Neural cell (in vitro differentiated cells): Measurements from ENCODE around the gene SYT1. TPM values are rescaled to one million over a fixed set of nuclear protein-coding genes. Genes with fewer than 3 reads are reported as not detected.

Experiments used
- H2AFZ ChIP-seq: fragments of 200-600, 300-800 bp; sonication (generic), shearing (Covaris generic); 2 replicates; pipeline ENCODE4 v1.6.0; 2014; ENCODE audit warnings: low read depth, mild to moderate bottlenecking, antibody characterized with exemption, low read length, moderate library complexity
- H3F3A ChIP-seq: fragments of 200-600 bp; shearing (Covaris generic); 2 replicates; pipeline ENCODE4 v1.6.1; 2016; ENCODE audit warnings: mild to moderate bottlenecking, moderate library complexity, mixed read lengths, antibody characterized with exemption, low read length; ENCODE audit not compliant: insufficient read depth, poor library complexity, severe bottlenecking
- H3K27ac ChIP-seq: fragments of 200-600, 300-800 bp; sonication (generic), shearing (Covaris generic); 2 replicates; pipeline ENCODE4 v1.5.1; 2014; ENCODE audit warnings: mild to moderate bottlenecking, low read length, moderate library complexity
- H3K27me3 ChIP-seq: fragments of 300-800, 200-600 bp; sonication (generic), shearing (Covaris generic); 2 replicates; pipeline ENCODE4 v1.6.0; 2014; ENCODE audit warnings: mild to moderate bottlenecking, low read depth, low read length, moderate library complexity; ENCODE audit not compliant: insufficient read depth
- H3K36me3 ChIP-seq: fragments of 300-800, 200-600 bp; sonication (generic), shearing (Covaris generic); 2 replicates; pipeline ENCODE4 v1.5.1; 2014; ENCODE audit warnings: mild to moderate bottlenecking, antibody characterized with exemption, low read length, moderate library complexity; ENCODE audit not compliant: insufficient read depth
- H3K4me2 ChIP-seq: fragments of 300-800, 200-600 bp; sonication (generic), shearing (Covaris generic); 2 replicates; pipeline ENCODE4 v1.6.0; 2014; ENCODE audit warnings: mild to moderate bottlenecking, low read length
- H3K4me3 ChIP-seq: fragments of 300-800, 200-600 bp; sonication (generic), shearing (Covaris generic); 2 replicates; pipeline ENCODE4 v1.5.1; 2014; ENCODE audit warnings: mild to moderate bottlenecking, low read length, moderate library complexity
- H3K79me2 ChIP-seq: fragments of 200-600 bp; shearing (Covaris generic); replicated peaks from 2 replicates; pipeline ENCODE4 v1.6.0; 2014; ENCODE audit warnings: mild to moderate bottlenecking, low read length, moderate library complexity; ENCODE audit not compliant: insufficient read depth
- H3K9ac ChIP-seq: fragments of 300-800, 200-600 bp; sonication (generic), shearing (Covaris generic); 2 replicates; pipeline ENCODE4 v1.6.1; 2016; ENCODE audit warnings: mild to moderate bottlenecking, low read length, mixed read lengths
- H3K9me2 ChIP-seq: fragments of 200-600 bp; shearing (Covaris generic); 2 replicates; pipeline ENCODE4 v1.6.1; 2016; ENCODE audit warnings: mild to moderate bottlenecking, low read length, mixed read lengths; ENCODE audit not compliant: insufficient read depth
- H3K9me3 ChIP-seq: fragments of 200-600, 300-800 bp; sonication (generic), shearing (Covaris generic); 2 replicates; pipeline ENCODE4 v1.6.1; 2016; ENCODE audit warnings: mild to moderate bottlenecking, mixed run types, low read length, moderate library complexity, mixed read lengths
- H4K20me1 ChIP-seq: fragments of 200-600 bp; shearing (Covaris generic); 2 replicates; pipeline ENCODE4 v1.6.1; 2016; ENCODE audit warnings: mild to moderate bottlenecking, mixed run types; ENCODE audit not compliant: insufficient read depth
- CTCF ChIP-seq: fragments of 450-650 bp; IDR thresholded peaks from 2 replicates; pipeline ENCODE4 v1.5.1; 2014; ENCODE audit warnings: antibody characterized with exemption, mild to moderate bottlenecking, moderate library complexity; ENCODE audit not compliant: poor library complexity, severe bottlenecking
- EP300 ChIP-seq: fragments of 450-650 bp; conservative IDR thresholded peaks from 2 replicates; pipeline ENCODE4 v1.6.1; 2014; ENCODE audit warnings: antibody characterized with exemption, mild to moderate bottlenecking, moderate library complexity; ENCODE audit not compliant: poor library complexity, severe bottlenecking
- EZH2 ChIP-seq: fragments of 200-600, 300-800 bp; shearing (Covaris generic), sonication (generic); IDR thresholded peaks from 2 replicates; pipeline ENCODE4 v1.6.1; 2014; ENCODE audit warnings: antibody characterized with exemption, low read length, borderline replicate concordance, mild to moderate bottlenecking; ENCODE audit not compliant: insufficient read depth, poor library complexity, severe bottlenecking
- MXI1 ChIP-seq: fragments of 450-650 bp; conservative IDR thresholded peaks from 2 replicates; pipeline ENCODE4 v1.6.1; 2014; ENCODE audit warnings: antibody characterized with exemption, mild to moderate bottlenecking; ENCODE audit not compliant: poor library complexity, severe bottlenecking
- POLR2AphosphoS5 ChIP-seq: IDR thresholded peaks from 2 replicates; pipeline ENCODE4 v1.6.1; 2012
- RAD21 ChIP-seq: fragments of 450-650 bp; conservative IDR thresholded peaks from 2 replicates; pipeline ENCODE4 v1.6.1; 2014; ENCODE audit warnings: antibody characterized with exemption, mild to moderate bottlenecking, moderate library complexity
- REST ChIP-seq: IDR thresholded peaks from 2 replicates; pipeline ENCODE4 v1.6.1; 2012; ENCODE audit warnings: borderline replicate concordance
- SMC3 ChIP-seq: fragments of 450-650 bp; conservative IDR thresholded peaks from 2 replicates; pipeline ENCODE4 v1.6.1; 2014; ENCODE audit warnings: antibody characterized with exemption, mild to moderate bottlenecking, moderate library complexity; ENCODE audit not compliant: poor library complexity
- TAF1 ChIP-seq: IDR thresholded peaks from 2 replicates; pipeline ENCODE4 v1.6.1; 2012; ENCODE audit warnings: low read depth
- polyA plus RNA-seq: library from polyadenylated mRNA; depleted of rRNA; stranded (reverse); fragments of >200 nt; gene quantifications from 2 replicates; pipeline ENCODE4 v1.2.3, GENCODE V29; 2014

The SYT1 gene
- polyA plus RNA-seq, 1 donor from 2014 or later, result 103 TPM

- no peaks in the 10 kb centered on the region for H4K20me1 ChIP-seq
- H2AFZ ChIP-seq, result no peak overlapping the region
- no peaks in the 10 kb centered on the region for H3K36me3 ChIP-seq
- no peak overlapping the region for H3K4me2 ChIP-seq
- TF ChIP-seq CTCF (no peak), POLR2AphosphoS5 (no peak), REST (no peak), EP300 (no peak)
- H3K9me3 ChIP-seq, result no peaks in the 10 kb centered on the region
- H3K79me2 ChIP-seq, result no peaks in the 10 kb centered on the region
- no peak overlapping the region for H3K4me3 ChIP-seq
- no peaks in the 10 kb centered on the region for H3K27me3 ChIP-seq
- no peaks in the 10 kb centered on the region for H3F3A ChIP-seq
- H3K27ac ChIP-seq, result no peak overlapping the region
- H3K9me2 ChIP-seq, result no peaks in the 10 kb centered on the region
- H3K9ac ChIP-seq, result no peak overlapping the region
These were observed 192.2 kb downstream of the SYT1 start for GRCh38 chr12:79056775-79057174.

- Histone ChIP-seq H3K27ac (no peak overlapping the region), H3K9me2 (no peaks in the 10 kb centered on the region), H3K4me3 (no peak overlapping the region), H2AFZ (no peak overlapping the region), H3F3A (no peaks in the 10 kb centered on the region), H3K9ac (no peak overlapping the region), H3K27me3 (no peaks in the 10 kb centered on the region), H3K36me3 (no peaks in the 10 kb centered on the region), H3K9me3 (no peaks in the 10 kb centered on the region), H4K20me1 (no peaks in the 10 kb centered on the region), H3K79me2 (no peaks in the 10 kb centered on the region), H3K4me2 (no peak overlapping the region)
- TF ChIP-seq EP300 (no peak), TAF1 (no peak), REST (no peak), SMC3 (no peak), EZH2 (no peak), RAD21 (no peak), POLR2AphosphoS5 (no peak), MXI1 (no peak), CTCF (no peak)
These were observed 193.0 kb downstream of the SYT1 start for GRCh38 chr12:79057540-79057939.
